GM12874 (cell line): Measurements from ENCODE around the gene PTPRN2.

Source experiments
- TF ChIP-seq, protein P1 (sequence below): IDR thresholded peaks from 2 replicates; pipeline ENCODE4 v1.5.1; 2011; ENCODE audit warnings: low read depth, mild to moderate bottlenecking, control low read depth, low read length, moderate library complexity; ENCODE audit not compliant: insufficient read depth

PTPRN2 gene

GRCh38 chr7:158056761-158057160 lies 530.9 kb downstream of the PTPRN2 start:
- TF ChIP-seq, protein P1, sequence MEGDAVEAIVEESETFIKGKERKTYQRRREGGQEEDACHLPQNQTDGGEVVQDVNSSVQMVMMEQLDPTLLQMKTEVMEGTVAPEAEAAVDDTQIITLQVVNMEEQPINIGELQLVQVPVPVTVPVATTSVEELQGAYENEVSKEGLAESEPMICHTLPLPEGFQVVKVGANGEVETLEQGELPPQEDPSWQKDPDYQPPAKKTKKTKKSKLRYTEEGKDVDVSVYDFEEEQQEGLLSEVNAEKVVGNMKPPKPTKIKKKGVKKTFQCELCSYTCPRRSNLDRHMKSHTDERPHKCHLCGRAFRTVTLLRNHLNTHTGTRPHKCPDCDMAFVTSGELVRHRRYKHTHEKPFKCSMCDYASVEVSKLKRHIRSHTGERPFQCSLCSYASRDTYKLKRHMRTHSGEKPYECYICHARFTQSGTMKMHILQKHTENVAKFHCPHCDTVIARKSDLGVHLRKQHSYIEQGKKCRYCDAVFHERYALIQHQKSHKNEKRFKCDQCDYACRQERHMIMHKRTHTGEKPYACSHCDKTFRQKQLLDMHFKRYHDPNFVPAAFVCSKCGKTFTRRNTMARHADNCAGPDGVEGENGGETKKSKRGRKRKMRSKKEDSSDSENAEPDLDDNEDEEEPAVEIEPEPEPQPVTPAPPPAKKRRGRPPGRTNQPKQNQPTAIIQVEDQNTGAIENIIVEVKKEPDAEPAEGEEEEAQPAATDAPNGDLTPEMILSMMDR = no peak

DNA sequence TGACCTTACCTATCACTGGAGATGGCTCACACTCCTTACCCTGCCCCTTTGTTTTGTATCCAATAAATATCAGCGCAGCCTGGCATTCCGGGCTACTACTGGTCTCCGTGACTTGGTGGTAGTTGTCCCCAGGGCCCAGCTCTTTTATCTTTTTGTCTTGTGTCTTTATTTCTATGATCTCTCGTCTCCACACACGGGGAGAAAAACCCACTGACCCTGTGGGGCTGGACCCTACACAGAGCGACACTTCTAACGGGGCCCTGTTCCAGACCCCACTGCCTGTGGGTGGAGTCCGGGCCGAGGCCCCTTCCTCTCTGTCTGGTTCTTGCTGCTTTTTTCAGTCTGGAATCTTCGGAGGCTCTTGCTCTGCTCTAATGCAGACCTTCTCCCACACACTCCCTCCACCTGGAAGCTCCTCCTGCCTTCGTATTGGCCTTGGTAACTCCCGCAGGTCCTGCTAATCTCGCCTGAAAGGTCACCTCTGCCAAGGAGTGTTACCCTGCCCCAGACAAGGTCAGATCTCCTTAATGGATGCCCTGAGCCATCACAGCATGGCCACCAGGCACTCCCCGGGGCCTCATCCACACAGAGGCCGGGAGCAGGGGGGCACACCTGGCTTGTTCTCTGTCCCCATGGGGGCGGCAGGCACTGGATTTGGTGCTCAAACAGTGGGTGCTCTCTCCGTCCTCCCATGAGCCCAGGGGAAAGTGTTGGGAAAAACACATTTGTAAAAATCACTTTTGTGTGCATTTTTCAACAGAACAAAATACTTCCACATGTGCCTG lies 531.7 kb downstream of the PTPRN2 start:
- TF ChIP-seq, protein P1 = no peak

- TF ChIP-seq, protein P1 = no peak
Measured at GRCh38 chr7:158054611-158055010, 533.0 kb downstream of the PTPRN2 start.

DNA sequence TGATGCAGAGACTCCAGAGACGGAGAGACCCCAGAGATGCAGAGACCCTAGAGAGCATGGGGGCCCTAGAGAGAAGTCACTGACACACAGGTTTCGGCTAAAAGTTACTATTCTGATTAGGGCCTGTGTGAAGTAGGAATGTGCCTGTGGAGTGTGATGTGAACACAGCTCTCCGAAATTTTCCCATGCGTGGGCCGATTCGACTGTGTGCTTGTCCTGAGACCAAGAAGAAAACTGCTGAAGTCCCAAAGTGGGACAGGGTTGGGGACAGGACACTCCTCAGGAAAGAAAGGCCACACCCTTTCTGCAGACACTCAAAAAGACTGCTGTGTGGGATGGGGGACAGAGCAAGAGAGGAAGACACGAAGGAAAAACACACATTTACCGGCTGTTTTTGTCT lies 533.5 kb downstream of the PTPRN2 start:
- TF ChIP-seq, protein P1 = no peak

DNA sequence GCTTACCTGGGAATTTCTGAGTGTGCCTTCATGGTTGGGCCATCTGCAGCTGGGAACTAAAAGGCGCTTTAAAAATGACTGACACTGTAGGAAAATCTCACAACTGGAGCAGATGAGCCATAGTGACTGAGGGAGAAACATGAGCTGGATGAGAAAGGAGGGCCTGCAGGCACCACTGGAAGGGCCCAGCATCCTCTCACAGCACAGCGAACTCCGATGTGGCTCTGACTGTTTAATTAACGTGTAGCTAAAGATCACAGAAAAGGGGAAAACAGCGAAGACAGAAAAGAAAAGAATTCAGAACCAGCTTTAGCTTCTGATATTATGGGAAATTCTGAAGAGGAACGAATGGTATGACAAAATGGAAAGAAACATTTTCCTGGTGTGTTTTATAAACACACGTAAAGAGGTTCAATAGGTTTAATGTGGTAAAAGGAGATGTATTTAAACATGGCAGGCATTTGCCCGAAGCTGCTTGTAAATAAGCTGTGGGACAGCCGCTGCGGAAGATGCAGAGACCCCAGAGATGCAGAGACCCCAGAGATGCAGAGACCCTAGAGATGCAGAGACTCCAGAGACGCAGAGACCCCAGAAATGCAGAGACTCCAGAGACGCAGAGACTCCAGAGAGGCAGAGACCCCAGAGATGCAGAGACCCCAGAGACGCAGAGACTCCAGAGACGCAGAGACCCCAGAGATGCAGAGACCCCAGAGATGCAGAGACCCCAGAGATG lies 534.3 kb downstream of the PTPRN2 start:
- TF ChIP-seq, protein P1 = no peak

DNA sequence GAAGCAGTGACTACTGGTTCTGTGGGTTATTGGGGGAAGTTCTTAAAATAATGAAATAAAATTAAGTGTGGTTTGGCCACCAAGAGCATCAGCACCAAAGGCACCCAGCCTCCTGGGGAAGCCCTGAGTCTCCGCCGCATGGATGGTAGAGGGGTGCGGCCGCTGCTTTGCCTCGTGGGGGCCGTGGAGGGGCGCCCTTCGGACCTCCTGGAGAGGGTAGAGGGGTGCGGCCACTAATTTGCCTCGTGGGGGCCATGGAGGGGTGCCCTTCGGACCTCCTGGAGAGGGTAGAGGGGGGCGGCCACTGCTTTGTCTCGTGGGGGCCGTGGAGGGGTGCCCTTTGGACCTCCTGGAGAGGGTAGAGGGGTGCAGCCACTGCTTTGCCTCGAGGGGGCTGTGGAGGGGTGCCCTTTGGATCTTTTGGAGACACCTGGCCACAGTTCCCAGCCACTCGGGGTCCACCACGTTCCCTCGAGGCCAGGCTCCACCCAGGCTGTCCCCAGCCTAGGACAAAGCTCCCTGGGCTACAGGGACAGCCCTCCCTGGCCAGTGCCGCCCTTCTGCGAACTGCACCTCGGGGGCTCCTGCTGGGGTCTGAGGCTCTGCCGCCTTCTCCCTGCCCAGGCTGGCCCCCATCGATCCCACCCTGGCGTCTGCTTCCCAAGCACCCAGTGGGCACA lies 535.1 kb downstream of the PTPRN2 start:
- TF ChIP-seq, protein P1 = no peak

GRCh38 chr7:158051776-158052175 lies 535.8 kb downstream of the PTPRN2 start:
- TF ChIP-seq, protein P1 = no peak
